Measurements from ENCODE around the gene GTPBP3.
"Not testable (repeated sequence)": the region's sequence is repeated elsewhere in the genome, so short reads cannot be mapped to it uniquely, and the experiment has no call there.

GTPBP3 gene, protein sequence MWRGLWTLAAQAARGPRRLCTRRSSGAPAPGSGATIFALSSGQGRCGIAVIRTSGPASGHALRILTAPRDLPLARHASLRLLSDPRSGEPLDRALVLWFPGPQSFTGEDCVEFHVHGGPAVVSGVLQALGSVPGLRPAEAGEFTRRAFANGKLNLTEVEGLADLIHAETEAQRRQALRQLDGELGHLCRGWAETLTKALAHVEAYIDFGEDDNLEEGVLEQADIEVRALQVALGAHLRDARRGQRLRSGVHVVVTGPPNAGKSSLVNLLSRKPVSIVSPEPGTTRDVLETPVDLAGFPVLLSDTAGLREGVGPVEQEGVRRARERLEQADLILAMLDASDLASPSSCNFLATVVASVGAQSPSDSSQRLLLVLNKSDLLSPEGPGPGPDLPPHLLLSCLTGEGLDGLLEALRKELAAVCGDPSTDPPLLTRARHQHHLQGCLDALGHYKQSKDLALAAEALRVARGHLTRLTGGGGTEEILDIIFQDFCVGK

DNA sequence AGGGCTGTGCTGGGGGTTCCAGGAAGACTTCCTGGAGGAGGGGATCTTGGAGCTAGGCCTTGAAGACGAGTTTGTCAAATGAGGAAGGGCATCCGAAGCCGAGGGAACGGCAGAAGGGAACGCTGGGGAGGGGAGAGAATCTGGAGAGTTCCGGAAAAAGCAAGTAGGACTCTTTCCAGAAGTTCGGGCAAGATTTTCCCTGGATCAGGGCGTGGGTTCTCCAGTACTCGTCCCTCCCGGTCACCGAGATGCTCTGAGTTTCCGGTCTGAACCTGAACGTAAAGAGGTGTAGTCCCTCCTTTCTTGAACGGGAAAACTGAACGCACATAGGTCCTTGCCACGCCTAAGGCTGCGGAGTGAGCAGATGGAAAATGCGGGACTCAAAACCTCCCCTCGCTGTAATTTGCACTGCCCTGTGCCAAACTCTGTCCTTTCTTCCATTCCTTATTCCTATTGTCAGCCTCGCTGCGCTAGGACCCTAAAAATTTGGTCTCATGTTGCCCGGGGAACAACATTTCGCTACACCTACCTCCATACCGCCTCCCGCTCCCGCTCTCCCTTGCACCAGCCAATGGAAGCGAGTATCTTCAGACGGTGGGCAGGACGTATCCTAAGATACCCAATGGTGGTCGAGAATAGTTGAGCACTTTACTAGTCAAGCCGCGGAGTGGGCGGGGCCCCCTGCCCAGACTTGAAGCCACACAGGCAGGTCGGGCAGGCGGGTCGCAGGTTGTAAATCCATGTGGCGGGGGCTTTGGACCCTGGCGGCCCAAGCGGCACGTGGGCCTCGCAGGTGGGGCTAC, at the start of gene GTPBP3:
Gene GTPBP3, plus strand, starts transcription at position 682 of the 803 bp plus-strand sequence. Its CDS starts 59 bp downstream, at position 741.
- DNase-seq (ENCODE audit: low spot score): peak; percentile 100

DNA sequence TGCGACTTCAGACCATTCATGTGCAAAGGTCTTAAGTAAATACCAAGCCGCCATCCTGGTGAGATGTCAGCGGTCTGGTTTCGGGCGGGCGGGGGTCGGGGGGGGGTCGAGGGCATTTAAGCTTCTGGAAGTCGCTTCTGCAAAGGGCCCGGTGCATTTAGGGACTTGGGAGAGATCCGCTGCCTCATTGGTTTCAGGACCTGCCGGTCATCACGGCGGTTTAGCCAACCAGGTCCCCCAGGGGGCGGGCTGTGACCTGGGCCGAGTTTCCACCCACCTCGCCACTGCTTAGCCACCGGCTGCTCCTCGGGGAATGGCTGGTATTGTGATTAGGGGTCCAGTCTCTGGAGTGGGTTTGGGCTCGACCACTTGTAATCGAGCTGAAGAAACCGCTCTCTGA, 47.9 kb upstream of the GTPBP3 start:
- DNase-seq (ENCODE audit: low spot score): peak; percentile 66

DNA sequence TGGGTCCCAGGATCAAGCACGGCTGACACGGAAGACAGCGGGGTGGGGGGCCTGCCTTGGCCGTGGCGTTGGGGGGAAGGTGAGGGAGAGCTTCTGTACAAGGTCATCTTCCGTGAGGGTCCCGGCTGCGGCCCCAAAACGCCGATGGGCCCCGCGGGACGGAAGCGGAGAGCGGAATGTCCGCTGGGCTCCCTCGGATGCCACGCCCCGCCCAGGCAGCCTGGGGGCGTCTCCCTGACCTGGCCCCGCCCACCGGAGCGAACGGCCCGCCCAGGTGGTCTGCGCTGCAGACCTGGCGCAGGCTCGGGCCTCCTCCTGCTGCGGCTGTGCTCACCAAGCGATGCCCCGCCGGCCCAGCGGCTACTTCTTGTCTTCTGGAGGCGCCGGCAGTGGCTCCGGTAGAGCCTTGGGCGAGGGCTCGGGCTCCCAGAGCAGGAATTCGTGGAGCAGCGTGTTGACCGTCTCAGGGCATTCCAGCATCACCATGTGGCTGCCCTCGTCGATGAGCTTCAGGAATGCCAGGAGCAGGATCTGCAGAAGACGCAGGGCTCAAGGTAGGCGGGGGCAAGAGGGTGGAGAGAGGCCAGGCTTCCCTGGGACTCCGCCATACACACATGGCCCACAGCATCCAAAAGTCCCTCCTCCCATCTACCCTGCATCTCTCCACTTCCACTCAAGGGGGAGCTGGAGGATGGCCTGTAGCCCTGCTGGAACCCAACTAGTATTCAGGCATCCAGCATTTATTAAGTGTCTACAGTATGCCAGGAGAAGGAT, 44.9 kb upstream of the GTPBP3 start:
- DNase-seq (ENCODE audit: low spot score): peak; percentile 94

DNA sequence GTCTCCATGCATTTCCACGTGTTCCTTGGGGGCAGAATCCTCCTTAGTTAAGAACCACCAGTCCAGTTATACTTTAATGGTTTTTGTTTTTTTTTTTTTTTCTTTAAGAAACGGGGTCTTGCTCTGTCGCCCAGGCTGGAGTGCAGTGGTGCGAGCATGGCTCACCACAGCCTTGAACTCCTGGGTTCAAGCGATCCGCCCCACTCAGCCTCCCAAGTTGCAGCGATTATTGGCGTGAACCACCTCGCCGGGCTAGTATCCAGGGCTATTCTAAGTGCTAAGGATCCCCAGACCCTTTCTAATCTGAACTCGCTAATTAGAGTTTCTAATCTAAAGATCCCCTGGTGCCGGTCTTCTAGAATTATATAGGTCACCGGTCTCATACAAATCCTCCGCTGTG, 43.7 kb upstream of the GTPBP3 start:
- DNase-seq (ENCODE audit: low spot score): no peak

DNA sequence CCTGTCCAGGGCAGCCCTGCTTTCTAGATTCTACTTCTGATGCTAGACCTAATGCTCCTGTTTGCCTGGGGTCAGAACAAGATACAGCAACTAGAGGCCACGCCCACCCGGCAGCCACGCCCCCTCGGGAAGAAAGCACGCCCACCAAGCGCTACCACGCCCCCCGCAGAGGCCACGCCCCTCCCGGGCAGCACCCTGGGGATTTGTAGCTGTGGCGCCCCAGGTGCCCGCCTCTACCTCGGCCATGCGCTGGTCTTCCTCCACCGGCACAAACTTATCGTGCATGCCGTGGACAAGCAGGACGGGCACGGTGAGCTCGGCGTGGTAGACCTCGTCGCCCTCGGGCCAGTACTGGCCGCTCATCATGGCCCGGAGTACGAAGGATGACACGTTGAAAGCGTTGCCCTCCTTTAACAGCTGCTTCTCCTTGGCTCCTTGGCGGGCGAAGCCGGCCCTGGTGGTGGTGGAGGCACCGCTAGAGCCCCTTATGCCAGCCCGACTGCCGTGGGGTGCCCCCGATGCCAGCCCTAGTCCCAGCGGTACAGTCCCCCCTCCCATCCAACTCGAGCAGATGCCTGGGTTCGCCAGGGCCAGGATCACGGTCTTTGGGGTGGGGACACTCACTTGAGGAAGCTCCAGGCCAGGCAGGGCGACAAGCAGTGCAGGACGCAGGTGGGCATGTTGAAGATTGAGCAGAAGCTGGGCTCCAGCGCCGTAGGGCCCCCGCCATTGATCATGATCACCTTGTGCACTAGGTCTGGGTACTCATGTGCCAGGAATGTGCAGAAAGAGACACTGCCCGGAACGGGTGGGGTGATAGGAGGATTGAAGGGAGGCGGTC, 43.1 kb upstream of the GTPBP3 start:
- no peak for DNase-seq (ENCODE audit: low spot score)

DNA sequence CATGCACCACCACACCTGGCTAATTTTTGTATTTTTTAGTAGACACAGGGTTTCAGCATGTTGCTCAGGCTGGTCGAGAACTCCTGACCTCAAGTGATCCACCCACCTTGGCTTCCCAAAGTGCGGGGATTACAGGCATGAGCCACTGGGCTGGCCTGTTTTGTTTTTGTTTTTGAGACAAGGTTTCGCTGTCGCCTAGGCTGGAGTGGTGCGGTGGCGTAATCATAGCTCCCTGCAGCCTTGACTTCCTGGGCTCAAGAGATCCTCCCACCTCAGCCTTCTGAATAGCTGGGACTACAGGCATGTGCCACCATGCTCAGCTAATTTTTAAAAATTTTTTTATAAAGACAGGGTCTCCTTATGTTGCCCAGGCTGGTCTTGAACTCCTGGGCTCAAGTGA, 41.8 kb upstream of the GTPBP3 start:
- DNase-seq (ENCODE audit: low spot score): not testable (repeated sequence)

DNA sequence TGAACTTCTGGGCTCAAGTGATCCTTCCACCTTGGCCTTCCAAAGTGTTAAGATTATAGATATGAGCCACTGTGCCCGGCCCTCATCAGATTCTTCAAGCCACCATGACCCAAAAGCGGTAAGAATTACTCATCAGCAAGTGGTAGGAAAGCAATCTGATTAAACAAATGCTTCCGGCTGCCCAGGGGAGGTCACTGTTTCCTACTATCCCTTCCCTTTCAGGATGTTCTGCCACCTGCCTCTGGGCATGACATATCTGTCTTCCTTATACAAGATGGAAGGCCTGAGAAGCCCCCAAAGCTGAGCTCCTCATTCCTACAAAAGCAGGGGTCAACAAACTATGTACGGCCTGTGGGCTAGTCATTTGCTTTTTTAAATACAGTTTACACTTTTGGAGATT, 41.1 kb upstream of the GTPBP3 start:
- DNase-seq (ENCODE audit: low spot score): no peak

DNA sequence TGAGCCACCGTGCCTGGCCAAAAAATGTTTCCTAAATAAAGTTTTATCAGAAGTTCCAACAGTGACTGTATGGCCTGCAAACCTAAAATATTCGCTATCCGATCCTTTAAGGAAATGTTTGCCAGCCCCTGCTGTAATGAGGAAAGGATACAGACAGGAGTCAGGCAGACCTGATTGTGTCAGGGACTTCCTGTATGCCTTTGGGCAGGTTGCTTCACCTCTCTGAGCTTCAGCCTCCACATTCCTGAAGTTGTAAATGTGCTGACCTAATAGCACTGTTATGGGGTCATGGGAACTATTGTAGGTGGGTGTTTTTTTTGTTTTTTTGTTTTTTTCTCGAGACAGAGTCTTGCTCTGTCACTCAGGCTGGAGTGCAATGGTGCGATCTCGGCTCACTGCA, 40.4 kb upstream of the GTPBP3 start:
- DNase-seq (ENCODE audit: low spot score): no peak

DNA sequence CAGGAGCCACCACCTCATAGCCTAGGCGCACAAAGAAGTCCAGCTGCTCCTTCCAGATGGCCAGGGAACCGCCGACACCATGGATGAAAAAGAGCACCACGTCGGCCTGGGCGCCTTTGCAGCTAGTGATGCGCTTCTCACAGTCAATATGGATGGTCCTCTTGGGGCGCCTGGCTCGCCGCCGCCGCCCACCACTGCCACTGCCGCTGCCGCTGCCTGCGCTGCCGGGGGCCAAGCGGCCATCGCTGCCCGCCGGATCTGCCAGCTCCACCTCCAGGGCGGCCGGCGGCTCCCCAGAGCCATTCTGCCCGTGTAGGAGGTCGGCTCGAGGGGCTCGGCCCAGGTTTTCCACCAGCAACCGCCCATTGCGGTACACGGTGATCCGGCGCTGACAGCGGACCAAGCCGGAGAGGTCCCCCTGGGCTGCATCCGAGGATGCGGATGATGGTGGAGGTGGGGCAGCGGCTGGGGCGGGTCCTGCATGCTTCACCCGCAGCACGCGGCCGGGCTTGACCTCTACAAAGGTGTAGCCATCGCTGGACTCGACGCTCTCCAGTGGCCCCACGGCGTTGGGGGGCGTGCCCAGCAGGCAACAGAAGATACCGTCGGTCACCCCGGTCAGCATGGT, 36.2 kb upstream of the GTPBP3 start:
- DNase-seq (ENCODE audit: low spot score): no peak

DNA sequence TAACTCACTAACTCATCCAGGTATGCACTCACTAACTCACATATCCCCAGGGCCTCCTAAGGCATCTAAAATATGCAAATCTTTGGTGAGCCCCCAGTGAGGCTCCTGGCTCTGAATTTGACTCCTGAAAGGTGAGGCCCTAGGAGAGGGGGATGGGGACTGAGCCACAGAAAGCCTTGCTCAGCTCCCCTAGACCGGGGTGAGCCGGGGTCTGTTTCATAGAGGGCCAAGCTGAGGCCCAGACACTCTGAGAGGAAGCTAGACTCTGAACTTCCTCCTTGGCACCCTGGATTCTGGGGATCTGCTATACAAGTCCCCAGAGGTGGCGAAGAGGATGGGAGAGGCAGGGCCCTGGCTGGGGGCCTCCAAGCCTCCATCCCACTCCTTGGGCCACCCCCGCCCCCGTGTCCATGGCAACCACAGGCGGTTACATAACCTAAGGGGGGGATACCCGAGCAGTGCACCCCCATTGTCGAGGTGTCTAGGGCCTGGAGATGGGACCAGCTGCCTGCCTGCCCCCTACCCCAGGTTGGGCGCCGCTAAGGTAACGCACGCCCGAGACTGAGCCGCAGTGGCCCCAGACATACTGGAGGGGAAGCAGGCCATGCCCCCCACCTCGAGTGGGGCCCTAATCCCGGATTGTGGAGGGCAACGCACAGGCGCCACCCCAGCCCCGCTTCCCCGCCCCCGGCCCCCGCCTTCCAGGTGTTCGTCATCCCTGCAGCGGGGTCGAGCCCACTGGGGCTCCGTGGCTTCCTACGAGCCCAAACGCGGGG, 34.8 kb upstream of the GTPBP3 start:
- no peak for DNase-seq (ENCODE audit: low spot score)

DNA sequence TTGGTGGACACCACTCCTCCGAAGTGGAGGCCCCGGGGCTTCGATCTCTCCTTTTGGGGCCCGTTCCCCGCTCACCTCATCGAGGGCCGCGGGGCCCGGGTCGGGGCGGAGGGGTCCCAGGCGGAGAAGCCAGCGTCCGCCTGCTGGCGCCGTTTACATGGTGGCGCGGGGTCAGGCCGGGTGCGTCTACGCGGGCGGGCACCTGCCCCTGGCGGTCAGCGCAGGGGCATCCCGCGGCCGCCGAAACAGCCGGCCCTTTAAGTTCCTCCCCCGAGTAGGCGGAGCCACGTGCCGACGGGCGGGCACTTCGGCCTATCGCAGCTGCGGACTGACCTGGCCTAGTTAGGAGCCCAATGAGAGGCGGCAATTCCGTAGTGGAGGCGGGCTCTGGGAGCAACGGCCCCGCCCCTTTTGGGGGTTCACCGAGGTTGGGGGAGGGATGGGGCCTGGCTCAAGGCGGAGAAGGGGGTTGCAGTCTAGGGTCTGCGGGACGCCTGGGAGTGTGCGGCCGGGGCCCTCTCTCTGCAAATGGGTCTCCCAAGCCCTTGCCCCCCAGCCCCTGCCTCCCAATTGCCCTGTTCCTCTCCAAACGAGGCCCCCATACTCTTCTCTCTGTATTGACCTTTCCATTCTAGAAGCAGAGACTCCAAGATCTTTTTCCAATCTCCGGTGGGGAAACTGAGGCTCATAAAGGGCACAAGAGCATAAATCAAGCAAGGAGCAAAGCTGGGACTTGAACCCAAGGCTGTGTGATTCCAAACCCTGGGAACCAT, 34.0 kb upstream of the GTPBP3 start, which contains the start of gene ABHD8:
Gene ABHD8, minus strand, starts transcription at position 259 of the 773 bp plus-strand sequence. CDS start 1,809 bp downstream, outside the sequence.
- peak; percentile 98 for DNase-seq (ENCODE audit: low spot score)

DNA sequence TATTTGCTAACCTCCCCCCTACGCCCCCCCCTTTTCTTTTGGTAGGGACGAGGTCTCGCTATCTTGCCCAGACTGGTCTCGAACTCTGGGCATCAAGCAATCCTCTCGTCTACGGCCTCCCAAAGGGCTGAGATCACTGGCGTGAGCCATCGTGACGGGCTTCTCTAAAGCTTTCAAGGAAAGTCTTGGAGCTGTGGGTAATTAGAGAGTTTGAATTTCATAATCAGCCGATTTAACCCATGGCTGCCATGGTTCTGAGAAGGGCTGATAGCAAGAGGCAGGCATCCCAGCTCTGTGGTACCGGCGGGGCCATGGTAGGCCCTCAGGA, 33.4 kb upstream of the GTPBP3 start:
- no peak for DNase-seq (ENCODE audit: low spot score)

DNA sequence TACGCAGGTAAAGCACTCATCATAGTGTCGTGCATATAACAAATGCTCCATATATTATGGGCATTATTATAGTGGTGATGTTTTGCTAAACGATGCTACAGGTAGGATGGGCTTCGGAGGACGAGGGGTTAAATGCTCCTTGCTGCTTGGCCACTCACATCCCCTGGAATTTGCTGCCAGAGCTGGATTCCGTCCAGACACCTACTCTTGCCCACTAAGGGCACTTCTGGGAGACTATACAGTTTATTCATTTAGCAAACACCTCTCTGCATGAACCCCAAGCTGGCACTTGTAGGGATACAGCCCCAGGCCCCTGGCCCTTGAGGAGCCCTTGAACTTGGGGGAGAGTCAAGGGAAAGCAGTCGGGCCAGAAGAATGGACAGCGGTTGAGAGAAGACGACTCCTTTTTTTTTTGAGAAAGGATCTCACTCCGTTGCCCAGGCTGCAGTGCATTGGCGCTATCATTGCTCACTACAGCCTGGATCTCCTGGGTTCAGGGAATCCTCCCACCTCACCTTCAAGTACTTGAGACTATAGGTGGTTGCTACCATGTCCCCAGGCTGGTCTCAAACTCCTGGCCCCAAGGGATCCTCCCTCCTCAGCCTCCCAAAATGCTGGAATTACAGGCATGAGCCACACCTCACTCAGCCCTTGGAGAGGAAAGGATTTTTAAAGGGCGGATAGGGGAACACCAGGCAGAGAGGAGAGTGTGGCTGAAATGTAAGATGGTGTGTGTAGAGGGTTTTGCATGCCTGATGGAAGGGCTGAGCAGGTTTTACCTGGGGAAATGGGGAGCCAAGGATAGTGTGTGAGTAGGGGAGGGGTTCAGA, 32.8 kb upstream of the GTPBP3 start:
- DNase-seq (ENCODE audit: low spot score): no peak

DNA sequence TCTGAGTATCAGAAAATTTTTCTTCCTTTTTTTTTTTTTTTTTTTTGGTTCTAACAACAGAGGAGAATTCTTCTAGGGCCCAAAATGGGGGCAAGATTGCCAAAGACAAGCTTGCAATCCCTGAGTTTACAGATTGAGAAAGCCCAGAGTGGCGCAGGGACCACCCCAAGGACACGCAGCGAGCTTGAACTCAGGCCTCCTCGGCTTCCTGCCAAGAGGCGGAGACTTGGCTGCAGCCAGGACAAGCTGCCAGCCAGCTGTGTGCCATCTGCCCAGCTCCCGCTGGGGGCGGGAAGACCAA, 32.2 kb upstream of the GTPBP3 start:
- DNase-seq (ENCODE audit: low spot score): no peak

DNA sequence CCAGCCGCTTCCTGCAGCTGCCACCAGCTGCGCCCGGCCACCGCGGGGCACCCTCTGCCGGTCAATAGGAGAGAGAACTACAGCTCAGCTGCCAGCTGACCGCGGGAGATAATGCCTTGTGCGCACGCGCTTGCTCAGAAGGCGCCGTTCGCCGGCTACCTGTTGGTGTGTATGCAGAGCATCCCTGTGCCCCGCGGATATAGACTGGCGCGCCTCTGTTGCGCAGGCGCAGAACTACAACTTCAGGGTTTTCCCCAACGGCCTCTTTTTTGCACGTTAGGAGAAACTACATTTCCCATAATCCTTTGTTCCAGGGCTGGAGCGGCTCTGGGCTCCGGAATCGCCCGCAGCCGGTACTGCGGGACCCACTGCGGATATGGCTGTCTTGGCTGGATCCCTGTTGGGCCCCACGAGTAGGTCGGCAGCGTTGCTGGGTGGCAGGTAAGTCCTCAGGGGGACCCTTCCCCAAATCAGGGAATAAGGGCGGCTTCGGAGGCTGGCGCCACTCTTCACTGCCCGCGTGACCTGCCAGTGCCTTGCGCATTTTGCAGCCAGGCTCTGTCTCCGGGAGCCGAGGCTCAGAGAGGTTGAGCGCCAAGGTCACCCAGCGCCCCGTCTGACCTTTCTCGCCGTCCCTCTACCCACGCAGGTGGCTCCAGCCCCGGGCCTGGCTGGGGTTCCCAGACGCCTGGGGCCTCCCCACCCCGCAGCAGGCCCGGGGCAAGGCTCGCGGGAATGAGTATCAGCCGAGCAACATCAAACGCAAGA, 31.7 kb upstream of the GTPBP3 start, which contains the start of gene MRPL34:
Gene MRPL34, plus strand, starts transcription at position 356 of the 768 bp plus-strand sequence. Its CDS starts 21 bp downstream, at position 377.
- DNase-seq (ENCODE audit: low spot score): peak; percentile 99

DNA sequence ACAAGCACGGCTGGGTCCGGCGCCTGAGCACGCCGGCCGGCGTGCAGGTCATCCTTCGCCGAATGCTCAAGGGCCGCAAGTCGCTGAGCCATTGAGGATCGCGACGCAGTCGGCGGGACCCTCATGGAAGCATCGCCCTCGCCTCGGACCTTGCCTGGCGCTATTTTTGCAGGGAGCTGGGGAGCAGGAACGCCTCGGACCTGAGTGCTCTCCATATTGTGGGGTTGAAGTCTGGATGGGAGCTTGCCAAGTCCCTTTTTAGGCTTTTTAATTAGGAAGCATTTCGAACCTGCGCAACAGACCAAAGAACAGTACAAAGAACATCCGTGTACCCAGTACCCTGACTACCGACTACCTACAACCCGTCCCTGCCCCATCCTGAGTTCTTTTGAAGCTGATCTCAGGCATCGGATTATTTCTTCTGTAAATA, 31.1 kb upstream of the GTPBP3 start:
- DNase-seq (ENCODE audit: low spot score): no peak

DNA sequence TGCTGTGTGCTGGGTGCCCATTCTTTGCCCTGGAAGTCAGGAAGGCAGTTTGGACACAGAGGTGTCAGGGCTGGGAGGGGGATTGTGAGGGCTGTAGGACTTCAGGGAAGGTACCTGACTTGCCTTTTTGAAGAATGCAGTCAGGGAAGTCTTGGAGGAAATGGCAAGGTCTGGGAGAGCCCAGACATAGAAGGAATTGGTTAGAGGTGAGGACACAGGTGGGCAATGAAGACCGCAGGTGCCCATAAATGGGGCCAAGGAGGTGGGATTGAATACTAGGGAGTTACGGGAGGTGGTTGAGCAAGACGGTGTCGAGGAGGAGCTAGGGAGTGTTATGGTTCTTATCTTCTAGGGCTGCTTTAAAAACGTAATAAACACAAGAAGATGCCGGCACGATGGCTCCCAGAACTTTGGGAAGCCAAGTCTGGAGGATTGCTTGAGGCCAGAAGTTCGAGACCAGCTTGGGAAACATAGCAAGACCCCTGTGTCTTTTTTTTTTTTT, 29.4 kb upstream of the GTPBP3 start:
- no peak for DNase-seq (ENCODE audit: low spot score)

Measured in cerebellar cortex (tissue), 1 donor.